Vagina (tissue), 2 donors: ENCODE measurements around the gene MTUS2. TPM values are rescaled to one million over a fixed set of nuclear protein-coding genes. Genes with fewer than 3 reads are reported as not detected.

Source experiments
- DNase-seq, 2 donors: peaks; one replicate each; pipeline ENCODE4 v3.0.0-alpha.2; 2017; ENCODE audit errors: extremely low spot score in 2 of 2
- H3K27ac ChIP-seq: fragments of 200-600 bp; sonication (generic); one replicate; pipeline ENCODE4 v1.5.1; 2019
- H3K27me3 ChIP-seq: fragments of 200-600 bp; sonication (generic); one replicate; pipeline ENCODE4 v1.5.1; 2019
- H3K36me3 ChIP-seq, 2 donors: fragments of 200-600 bp; sonication (generic); one replicate each; pipeline ENCODE4 v1.5.1; 2017 to 2019
- H3K4me1 ChIP-seq: fragments of 200-600 bp; sonication (generic); one replicate; pipeline ENCODE4 v1.5.1; 2019
- H3K4me3 ChIP-seq, 2 donors: fragments of 200-600 bp; sonication (generic); 1 replicate in 1 of 2; 2 replicates in 1 of 2; pipeline ENCODE4 v1.5.1; 2016 to 2019
- H3K9me3 ChIP-seq: fragments of 200-600 bp; sonication (generic); one replicate; pipeline ENCODE4 v1.5.1; 2019
- POLR2A ChIP-seq, 2 donors: fragments of 450-650 bp; IDR thresholded peaks; one replicate each; pipeline ENCODE4 v1.6.1; 2017; ENCODE audit warnings: antibody characterized with exemption in 2 of 2, mild to moderate bottlenecking in 2 of 2, moderate library complexity in 2 of 2
- POLR2AphosphoS5 ChIP-seq, 2 donors: sonication (generic); formaldehyde crosslinking; IDR thresholded peaks; one replicate each; pipeline ENCODE4 v1.9.0; 2017; ENCODE audit warnings: antibody characterized with exemption in 2 of 2, mild to moderate bottlenecking in 2 of 2, low read depth in 1 of 2; ENCODE audit not compliant: insufficient read depth in 1 of 2
- intact Hi-C: fragments of 100-400 bp; cut with DNase I; formaldehyde crosslinking; loops from one replicate; pipeline ENCODE4 v1.15.1; 2023
- total RNA-seq: library from RNA; depleted of rRNA; stranded (reverse); fragments of >200 nt; gene quantifications from one replicate; pipeline ENCODE4 v1.2.3, GENCODE V29; 2016
- TF ChIP-seq, protein P1 (sequence below), 3 experiments: fragments of 450-650 bp in 2 of 3; fragments of 200-600 bp in 1 of 3; sonication (generic) in 1 of 3; IDR thresholded peaks; one replicate each; pipeline ENCODE4 v1.5.1; 2017 to 2019; ENCODE audit warnings: antibody characterized with exemption in 3 of 3, mild to moderate bottlenecking in 2 of 3, moderate library complexity in 2 of 3

The MTUS2 gene
- total RNA-seq, 1 donor from 2014 or later = 0.74 TPM

DNA sequence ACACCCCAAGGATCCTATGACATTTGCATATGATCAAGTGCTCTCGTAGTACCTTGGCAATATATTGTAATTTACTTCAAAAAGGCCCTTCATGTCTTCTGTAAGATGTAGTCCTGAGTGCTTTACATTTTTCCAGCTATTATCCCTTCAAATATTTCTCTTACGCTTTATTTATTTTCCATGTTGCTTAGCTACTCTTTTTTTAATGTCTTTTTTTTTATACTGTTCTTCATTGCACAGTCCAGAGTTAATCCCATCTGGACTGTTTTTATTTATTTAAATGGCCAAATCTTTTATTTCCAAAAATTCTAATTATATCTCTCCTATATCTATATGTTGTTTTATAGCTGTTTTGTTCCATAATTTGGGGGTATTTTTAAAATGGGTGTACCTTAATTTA is 404.1 kb downstream of the MTUS2 start:
- DNase-seq = no peak
- no peak overlapping the region for H3K27ac ChIP-seq
- no peaks in the 10 kb centered on the region for H3K4me1 ChIP-seq
- no peaks in the 10 kb centered on the region for H3K9me3 ChIP-seq
- intact Hi-C loops = no loop called here
- H3K36me3 ChIP-seq = no peaks in the 10 kb centered on the region
- no peaks in the 10 kb centered on the region for H3K27me3 ChIP-seq
- TF ChIP-seq, protein P1, sequence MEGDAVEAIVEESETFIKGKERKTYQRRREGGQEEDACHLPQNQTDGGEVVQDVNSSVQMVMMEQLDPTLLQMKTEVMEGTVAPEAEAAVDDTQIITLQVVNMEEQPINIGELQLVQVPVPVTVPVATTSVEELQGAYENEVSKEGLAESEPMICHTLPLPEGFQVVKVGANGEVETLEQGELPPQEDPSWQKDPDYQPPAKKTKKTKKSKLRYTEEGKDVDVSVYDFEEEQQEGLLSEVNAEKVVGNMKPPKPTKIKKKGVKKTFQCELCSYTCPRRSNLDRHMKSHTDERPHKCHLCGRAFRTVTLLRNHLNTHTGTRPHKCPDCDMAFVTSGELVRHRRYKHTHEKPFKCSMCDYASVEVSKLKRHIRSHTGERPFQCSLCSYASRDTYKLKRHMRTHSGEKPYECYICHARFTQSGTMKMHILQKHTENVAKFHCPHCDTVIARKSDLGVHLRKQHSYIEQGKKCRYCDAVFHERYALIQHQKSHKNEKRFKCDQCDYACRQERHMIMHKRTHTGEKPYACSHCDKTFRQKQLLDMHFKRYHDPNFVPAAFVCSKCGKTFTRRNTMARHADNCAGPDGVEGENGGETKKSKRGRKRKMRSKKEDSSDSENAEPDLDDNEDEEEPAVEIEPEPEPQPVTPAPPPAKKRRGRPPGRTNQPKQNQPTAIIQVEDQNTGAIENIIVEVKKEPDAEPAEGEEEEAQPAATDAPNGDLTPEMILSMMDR (IDR thresholded peaks at IDR 0.05) = no peak
- no peak for TF ChIP-seq POLR2AphosphoS5 (IDR thresholded peaks at IDR 0.05; ENCODE audit: insufficient read depth in 1 of 2, low read depth in 1 of 2)
- no peak for TF ChIP-seq POLR2A (IDR thresholded peaks at IDR 0.05)
- no peak overlapping the region for H3K4me3 ChIP-seq

DNA sequence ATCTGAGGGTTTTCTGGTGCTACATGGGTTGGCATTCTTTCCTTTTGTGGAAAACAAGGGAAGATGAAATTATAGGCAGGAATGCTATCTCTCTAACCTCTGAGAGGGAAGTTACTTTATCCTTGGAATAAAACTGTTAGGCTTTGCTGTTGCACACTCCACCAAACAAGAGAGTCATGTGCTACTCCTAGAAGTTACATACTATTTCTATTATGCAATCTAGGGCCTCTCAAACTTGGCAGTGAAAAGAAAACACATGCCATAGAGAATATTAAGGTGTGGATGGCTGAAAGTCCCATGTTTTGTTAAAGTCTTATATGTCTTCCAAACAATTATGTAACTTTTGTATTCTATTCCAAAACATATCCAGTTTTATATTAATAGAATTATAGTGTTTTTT is 407.4 kb downstream of the MTUS2 start:
- Histone ChIP-seq H3K4me3 (no peak overlapping the region), H3K27ac (no peak overlapping the region), H3K36me3 (no peaks in the 10 kb centered on the region), H3K27me3 (no peaks in the 10 kb centered on the region), H3K4me1 (no peaks in the 10 kb centered on the region), H3K9me3 (no peaks in the 10 kb centered on the region)
- intact Hi-C loops = no loop called here
- no peak for TF ChIP-seq POLR2A (IDR thresholded peaks at IDR 0.05)
- TF ChIP-seq, protein P1 (IDR thresholded peaks at IDR 0.05) = no peak
- TF ChIP-seq POLR2AphosphoS5 (IDR thresholded peaks at IDR 0.05; ENCODE audit: insufficient read depth in 1 of 2, low read depth in 1 of 2) = no peak
- no peak for DNase-seq

DNA sequence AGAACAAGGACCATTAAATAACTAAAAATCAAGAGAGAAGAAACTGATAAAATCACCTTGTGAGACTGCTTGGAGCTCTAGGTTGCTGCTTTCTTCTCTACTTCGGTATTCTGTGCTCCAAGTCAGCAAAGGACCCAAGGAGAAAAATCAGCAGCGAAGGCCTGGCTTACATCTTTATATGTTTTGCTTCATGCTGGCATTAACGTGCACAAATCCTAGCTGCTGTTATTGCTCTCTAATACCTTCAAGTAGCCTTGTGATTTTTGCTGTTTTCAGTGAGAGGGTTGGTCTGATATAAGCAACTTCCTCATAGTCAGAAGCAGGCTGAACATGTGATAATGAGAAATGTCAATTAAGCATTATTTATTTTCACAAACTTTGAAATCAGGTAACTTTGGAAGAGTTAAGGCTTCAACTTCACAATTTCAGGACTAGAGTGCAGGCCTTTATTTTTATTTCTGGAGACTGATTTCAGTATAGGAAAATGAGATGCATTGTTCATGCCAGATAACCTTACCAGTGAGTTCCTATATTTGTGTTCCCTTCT is 410.2 kb downstream of the MTUS2 start:
- Histone ChIP-seq H3K27me3 (no peaks in the 10 kb centered on the region), H3K27ac (no peak overlapping the region), H3K4me1 (no peaks in the 10 kb centered on the region), H3K9me3 (no peaks in the 10 kb centered on the region), H3K36me3 (no peaks in the 10 kb centered on the region), H3K4me3 (no peak overlapping the region)
- no peak for DNase-seq
- intact Hi-C loops = no loop called here
- TF ChIP-seq POLR2A (IDR thresholded peaks at IDR 0.05) (no peak), POLR2AphosphoS5 (IDR thresholded peaks at IDR 0.05; ENCODE audit: insufficient read depth in 1 of 2, low read depth in 1 of 2) (no peak)
- TF ChIP-seq, protein P1 (IDR thresholded peaks at IDR 0.05) = no peak

DNA sequence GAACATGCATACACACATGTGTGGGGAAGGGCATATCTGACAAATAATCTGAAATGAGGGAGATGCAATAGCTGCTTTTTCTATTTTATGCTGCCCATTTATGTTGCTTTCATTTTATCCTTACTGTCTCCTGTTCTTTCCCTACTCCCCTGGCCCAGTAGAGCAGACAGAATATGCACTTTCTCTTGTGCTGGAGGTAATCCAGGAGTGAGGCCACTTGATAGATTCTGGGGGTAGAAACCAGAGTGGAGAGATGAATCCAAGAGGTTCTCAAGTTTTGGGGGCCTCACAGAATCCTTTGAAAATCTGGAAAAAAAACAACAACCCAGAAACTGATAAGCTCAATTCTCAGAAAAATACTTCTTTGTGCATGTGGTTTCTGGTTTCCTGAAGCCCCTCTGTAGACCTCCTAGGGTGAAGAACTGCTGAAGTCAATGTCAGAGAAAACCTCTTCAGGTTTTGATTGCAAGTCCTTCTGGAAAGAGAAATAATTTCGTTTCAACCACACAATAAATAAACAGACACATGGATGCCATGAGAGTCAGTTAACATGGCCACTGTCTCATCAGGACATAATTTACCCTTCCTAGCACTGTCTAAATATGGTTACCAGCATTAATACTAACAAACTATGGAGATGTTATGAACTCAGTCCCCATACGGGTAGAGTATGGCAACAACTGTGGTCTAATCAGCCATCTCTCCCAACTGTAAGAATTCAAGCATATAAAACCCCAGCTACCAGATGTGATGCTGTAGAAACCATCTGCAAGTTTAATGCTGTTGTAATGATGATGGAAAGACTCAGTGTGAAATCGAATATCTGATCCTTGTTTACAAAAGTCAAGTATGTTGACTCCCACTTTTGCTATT is 419.8 kb downstream of the MTUS2 start:
- Histone ChIP-seq H3K9me3 (no peaks in the 10 kb centered on the region), H3K27me3 (no peaks in the 10 kb centered on the region), H3K27ac (no peak overlapping the region), H3K36me3 (no peaks in the 10 kb centered on the region), H3K4me1 (no peaks in the 10 kb centered on the region), H3K4me3 (no peak overlapping the region)
- TF ChIP-seq POLR2AphosphoS5 (IDR thresholded peaks at IDR 0.05; ENCODE audit: insufficient read depth in 1 of 2, low read depth in 1 of 2) (no peak), POLR2A (IDR thresholded peaks at IDR 0.05) (no peak)
- TF ChIP-seq, protein P1 (IDR thresholded peaks at IDR 0.05) = no peak
- DNase-seq = no peak
- intact Hi-C loops = no loop called here
